Retinal pigment epithelial cell (primary cell): Measurements from ENCODE around the gene FBXL19.
A peak's percentile ranks its signal among the peaks of the same experiment; 100 is the strongest.

Experiments
- DNase-seq: peaks from one replicate; pipeline ENCODE4 v3.0.0-alpha.2; 2010; ENCODE audit warnings: low read depth
- H3K4me3 ChIP-seq: 2 replicates; pipeline ENCODE4 v1.5.1; 2011; ENCODE audit warnings: mild to moderate bottlenecking, low read length, control low read depth, moderate library complexity
- TF ChIP-seq, protein P1 (sequence below): conservative IDR thresholded peaks from 2 replicates; pipeline ENCODE4 v1.5.1; 2011; ENCODE audit warnings: low read depth, low read length, control low read depth, inconsistent platforms

The FBXL19 gene

GRCh38 chr16:30923554-30924075, at the start of gene FBXL19:
Gene FBXL19, plus strand, starts transcription at chr16:30923572. Its CDS starts 2,183 bp downstream, at chr16:30925755.
- H3K4me3 ChIP-seq = peak within 1 kb of the TSS; percentile 80
- no peak for DNase-seq
- TF ChIP-seq, protein P1, sequence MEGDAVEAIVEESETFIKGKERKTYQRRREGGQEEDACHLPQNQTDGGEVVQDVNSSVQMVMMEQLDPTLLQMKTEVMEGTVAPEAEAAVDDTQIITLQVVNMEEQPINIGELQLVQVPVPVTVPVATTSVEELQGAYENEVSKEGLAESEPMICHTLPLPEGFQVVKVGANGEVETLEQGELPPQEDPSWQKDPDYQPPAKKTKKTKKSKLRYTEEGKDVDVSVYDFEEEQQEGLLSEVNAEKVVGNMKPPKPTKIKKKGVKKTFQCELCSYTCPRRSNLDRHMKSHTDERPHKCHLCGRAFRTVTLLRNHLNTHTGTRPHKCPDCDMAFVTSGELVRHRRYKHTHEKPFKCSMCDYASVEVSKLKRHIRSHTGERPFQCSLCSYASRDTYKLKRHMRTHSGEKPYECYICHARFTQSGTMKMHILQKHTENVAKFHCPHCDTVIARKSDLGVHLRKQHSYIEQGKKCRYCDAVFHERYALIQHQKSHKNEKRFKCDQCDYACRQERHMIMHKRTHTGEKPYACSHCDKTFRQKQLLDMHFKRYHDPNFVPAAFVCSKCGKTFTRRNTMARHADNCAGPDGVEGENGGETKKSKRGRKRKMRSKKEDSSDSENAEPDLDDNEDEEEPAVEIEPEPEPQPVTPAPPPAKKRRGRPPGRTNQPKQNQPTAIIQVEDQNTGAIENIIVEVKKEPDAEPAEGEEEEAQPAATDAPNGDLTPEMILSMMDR = no peak

GRCh38 chr16:30874244-30874820, 49.0 kb upstream of the FBXL19 start:
- no peak for DNase-seq
- peak overlapping the region; percentile 81 for H3K4me3 ChIP-seq
- TF ChIP-seq, protein P1 = no peak

GRCh38 chr16:30874821-30875717, 48.3 kb upstream of the FBXL19 start:
- DNase-seq = peak; percentile 64
- peak overlapping the region; percentile 81 for H3K4me3 ChIP-seq
- TF ChIP-seq, protein P1 = no peak

DNA sequence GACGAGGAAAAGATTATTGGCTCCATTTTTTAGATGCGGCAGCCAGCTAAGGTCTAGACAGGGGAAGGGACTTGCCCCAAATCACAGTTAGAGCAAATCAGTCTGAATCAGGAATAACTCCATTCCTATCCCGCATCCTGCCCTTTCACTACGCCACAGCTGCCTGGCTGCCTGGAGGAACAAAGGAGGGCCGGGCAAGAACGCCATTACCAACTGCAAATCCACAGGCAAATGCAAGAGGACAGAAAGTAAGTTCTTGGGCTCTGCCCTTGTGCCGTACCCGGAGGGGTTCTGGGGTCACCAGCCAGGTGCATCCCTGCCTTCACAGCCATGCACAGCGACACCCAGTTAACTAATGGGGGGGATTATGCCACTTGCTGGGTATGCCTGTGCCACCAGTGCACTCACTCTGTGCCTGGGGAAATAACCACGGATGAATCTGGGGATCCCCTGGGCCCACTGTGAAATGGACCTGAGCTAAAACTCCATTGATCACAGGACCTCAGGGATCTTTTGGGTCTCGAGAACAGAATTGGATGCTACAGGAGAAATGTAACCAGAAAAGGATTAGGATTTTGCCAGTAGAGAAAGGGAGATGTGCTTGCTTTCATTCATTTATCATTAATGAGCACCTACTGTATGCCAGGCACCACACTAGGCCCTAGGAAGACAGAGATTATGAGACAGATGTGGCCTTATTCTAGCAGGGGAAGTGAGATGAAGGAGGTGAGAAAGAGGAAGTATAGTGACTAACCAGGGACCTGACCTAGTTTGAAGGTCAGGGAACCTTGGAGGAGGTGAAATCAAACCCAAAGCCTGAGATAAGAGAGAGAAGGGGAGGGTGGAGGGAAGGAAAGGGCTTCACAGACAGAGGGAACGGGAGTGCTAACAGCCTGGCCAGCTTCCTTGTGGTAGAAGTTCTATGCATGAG, 47.2 kb upstream of the FBXL19 start:
- no peak for DNase-seq
- peak overlapping the region; percentile 81 for H3K4me3 ChIP-seq
- TF ChIP-seq, protein P1 = no peak

- peak overlapping the region; percentile 81 for H3K4me3 ChIP-seq
- no peak for DNase-seq
- TF ChIP-seq, protein P1 = no peak
Observed at GRCh38 chr16:30876867-30877266, 46.5 kb upstream of the FBXL19 start.

GRCh38 chr16:30882429-30883310, 40.7 kb upstream of the FBXL19 start:
- H3K4me3 ChIP-seq = no peak overlapping the region
- no peak for DNase-seq
- TF ChIP-seq, protein P1 = no peak
